COLO668 (cell line): ENCODE measurements around the gene DGKZ.
"Not testable (repeated sequence)": the region's sequence is repeated elsewhere in the genome, so short reads cannot be mapped to it uniquely, and the experiment has no call there.

Source experiments
- DNase-seq: peaks from one replicate; lab custom pipeline; 2025; ENCODE audit not compliant: unreplicated experiment; lab: John Stamatoyannopoulos, UW

The DGKZ gene

GRCh38 chr11:46346886-46347636, at the start of gene DGKZ:
Gene DGKZ (plus strand): TSS chr11:46347463. CDS start chr11:46347660, 197 bp downstream.
- peak; percentile 94 for DNase-seq

DNA sequence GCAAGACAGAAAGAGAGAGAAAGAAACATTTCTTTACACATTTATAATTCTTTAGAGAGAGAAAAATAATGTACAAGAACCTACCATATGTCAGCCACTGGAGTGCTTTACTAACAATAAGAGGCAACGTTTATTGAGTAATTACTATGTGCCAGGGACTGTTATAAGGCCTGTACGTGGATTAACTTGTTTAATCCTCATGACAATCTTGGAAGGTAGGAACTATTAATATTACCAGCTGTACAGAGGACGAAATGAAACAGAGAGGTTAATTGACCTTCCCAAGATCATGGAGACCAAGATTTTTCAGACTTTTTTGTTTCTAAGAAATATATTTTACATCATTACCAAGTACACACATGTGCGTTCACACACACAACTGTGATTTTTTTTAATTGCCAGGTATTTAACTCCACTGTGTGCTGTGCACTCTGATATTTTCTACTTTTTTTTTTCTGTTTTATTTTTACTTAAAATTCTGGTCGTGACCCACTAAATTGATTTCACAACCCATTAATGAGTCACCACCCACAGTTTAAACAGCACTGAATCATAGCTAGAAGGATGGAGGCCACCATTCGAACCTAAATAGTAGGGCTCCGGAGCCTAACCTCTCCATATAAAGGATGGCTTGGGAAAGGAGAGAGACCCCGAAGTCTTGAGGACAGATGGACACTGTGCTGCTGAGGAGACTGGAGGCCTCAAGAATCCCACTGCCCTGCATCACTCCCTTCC, 48.4 kb upstream of the DGKZ start:
- no peak for DNase-seq

DNA sequence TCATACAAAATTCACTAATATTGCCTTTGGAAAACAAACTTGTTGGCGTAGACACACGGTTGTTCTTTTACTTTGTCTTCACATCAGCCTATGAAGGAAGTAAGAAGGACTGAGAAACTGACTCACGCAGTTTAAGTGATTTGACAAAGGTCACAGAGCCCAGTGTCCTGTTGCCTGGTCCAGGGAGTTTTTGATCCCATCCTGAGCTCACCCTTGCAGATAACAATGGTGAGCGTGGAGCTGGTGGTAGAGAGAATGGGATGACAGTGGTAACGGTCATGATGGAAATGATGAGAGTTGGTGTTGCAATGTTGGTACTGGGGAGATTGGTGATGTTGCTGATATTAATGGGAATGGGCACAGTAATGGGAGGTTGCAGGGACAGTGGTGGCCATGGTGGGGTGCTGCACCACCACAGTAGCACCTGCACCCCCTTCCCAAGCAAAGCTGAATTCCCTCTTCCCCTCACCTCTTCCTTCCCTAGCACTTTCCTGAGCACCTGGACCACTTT, 47.8 kb upstream of the DGKZ start:
- DNase-seq = no peak

DNA sequence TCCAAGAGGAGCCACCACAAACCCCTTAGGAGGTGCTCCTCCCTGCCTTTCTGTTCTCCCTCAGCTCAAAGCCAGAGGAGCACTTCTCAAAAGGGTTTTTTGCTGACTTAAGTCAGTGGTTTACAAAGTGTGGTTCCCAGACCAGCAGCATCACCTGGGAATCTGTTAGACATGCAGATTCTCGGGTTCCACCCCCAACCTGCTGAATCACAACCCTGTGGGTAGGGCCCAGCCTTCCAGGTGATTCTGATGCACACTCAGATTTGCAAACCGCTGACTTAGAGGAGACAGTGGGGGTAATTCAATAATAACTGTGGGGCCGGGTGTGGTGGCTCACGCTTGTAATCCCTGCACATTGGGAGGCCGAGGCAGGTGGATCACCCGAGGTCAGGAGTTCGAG, 47.0 kb upstream of the DGKZ start:
- DNase-seq = no peak

GRCh38 chr11:46302866-46303265, 44.4 kb upstream of the DGKZ start:
- no peak for DNase-seq

GRCh38 chr11:46304036-46304435, 43.2 kb upstream of the DGKZ start:
- not testable (repeated sequence) for DNase-seq

GRCh38 chr11:46304605-46305179, 42.6 kb upstream of the DGKZ start:
- no peak for DNase-seq

DNA sequence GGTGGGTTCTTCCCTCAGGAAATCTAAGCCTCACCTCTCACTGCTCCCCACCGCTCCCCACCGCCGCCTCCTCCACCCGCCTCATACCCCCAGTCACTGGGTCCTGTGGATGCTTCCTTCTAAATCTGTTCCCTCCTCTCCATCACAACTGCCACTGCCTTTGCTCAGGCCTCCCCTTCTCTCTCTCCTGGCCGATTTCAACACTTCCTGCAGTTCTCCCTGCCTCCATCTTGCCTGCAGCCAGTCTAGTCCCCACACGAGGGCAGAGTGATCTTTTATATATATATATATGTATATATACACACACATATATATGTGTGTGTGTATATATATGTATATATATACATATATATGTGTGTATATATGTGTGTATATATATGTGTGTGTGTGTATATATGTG, 42.0 kb upstream of the DGKZ start:
- no peak for DNase-seq

- no peak for DNase-seq
These were observed 40.9 kb upstream of the DGKZ start for GRCh38 chr11:46306296-46306853.

DNA sequence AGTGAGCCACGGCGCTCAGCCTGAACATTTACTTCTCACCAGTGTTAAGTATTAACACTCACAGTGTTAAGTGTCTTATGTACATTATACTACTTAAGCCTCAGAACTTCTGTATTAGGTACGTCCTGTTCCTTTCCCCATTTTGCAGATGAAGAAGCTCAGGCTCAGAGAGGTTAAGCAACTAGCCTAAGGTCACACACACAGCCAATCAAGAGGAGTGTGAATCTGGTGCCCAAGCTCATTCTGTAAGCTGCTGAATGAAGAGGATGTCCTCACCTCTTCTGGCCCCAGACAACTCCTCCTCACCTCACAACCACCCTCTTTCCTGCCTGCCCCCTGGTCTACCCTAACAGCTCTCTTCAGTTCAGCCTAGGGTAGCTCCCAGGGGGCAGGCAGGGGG, 39.9 kb upstream of the DGKZ start:
- no peak for DNase-seq

GRCh38 chr11:46307785-46308341, 39.4 kb upstream of the DGKZ start:
- DNase-seq = no peak

- DNase-seq = peak; percentile 77
These were observed 38.4 kb upstream of the DGKZ start for GRCh38 chr11:46308631-46309419.

DNA sequence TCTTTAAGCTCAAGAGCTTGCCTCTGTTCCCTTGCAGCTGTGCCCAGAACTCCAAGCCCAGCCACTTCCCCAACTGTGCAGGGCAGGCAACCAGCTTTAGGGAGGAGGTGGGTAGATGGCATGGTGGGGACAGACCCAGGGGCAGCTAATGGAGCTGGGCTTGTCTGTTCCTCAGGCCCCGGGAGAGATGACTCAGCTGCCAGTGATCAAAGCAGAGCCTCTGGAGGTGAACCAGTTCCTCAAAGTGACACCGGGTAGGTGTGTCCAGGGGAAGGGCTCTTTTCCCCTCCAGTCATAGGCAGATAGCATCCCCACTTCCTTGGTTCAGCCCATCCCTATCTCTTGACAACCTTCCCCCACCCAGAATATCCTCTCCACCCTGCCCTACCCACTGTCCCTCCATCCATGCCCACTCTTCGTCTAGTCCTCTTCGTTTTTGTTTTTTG, 37.4 kb upstream of the DGKZ start:
- DNase-seq = no peak

DNA sequence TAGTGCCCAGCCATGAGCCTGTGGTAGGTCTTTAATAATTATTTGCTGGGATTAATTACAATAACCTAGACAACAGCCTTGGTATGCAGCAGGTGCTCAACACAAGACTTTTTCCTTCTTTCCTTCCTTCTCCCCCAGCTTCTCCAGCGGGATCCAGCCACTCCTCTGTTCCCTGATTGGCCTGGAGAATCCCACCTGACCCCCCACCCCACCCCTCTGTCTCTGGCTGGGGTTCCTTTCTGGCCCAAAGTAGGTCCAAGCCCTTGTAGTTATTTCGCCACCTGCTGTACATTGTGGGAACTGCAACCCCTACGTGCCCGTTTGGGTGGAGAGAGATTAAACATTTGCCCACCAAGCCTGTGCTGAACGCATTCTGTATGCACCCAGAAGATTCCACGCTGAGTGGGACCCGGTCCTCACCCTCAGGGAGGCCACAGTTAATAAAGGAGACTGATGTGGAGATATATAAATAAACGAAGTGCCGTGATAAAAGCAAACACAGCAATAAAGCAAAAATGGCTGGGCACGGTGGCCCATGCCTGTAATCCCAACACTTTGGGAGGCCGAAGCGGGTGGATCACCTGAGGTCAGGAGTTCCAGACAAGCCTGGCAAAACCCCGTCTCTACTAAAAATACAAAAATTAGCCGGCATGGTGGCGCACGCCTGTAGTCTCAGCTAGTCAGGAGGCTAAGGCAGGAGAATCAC, 32.1 kb upstream of the DGKZ start:
- DNase-seq = peak; percentile 79

DNA sequence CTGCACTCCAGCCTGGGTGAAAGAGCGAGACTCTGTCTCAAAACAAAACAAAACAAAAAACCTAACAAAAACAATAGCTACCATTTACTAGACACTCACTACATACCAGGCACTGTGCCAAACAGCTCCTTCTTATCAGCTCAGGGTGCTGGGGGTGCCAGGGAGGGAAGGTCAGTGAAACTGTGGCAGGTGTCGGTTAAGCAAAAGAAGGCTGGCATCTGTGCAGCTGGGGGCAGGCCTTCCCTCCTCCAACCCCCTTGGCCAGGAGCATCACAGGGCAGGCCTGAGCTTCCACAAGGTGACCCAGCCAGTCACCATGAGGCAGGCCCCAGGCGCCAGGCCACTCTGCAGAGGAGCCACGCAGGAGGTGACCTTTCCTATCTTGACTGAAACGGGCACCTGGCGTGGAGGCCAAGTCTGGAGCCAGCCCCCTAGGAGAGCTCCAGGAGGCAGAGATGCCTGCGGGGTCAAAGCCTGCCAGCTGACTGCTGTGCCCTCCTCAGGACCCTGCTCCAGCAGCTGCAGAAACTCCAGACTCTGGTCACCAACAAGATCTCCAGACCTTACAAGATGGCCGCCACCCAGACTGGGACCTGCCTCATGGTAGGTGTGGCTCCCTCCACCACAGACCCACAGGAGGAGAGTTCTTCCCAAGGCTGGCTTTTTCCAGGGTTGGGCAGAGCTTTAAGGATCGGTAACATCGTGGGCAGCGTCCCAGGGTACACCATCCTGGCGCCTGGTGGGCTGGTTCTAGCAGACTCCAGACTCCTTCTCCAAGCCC, 31.3 kb upstream of the DGKZ start:
- peak; percentile 34 for DNase-seq

DNA sequence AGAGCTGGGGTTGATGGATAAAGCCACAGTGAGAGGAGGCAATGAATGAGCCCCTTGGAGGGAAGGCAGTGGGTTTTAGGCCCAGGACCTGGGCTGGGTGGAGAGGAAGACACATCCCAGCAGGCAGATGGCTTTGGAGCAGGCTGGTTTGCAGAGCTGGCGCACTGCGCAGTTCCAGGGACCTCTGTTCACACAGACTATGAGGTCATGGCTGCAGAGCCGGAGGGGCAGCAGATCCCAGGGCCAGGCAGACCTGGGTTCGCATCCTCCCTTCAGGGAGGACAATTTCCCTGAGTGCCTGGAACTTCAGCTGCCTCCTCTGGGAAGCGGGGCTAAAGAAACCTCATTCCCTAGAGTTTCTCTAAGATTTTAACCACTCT, 28.2 kb upstream of the DGKZ start:
- DNase-seq = no peak

GRCh38 chr11:46321757-46322156, 25.5 kb upstream of the DGKZ start:
- no peak for DNase-seq

DNA sequence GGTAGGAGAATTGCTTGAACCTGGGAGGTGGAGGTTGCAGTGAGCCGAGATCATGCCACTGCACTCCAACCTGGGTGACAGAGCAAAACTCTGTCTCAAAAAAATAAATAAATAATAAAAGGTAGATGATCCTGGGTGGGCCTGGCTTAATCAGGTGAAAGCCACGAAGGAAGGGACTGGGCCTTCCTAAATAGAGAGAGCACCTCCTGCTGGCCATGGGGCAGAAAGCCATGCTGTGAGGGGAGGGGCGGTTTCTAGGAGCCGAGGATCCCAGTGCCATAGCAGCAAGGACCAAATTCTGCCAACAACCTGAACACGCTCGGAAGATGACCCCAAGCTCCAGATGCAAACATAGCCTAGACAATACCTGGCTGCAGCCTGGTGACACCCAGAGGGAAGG, 24.5 kb upstream of the DGKZ start:
- DNase-seq = no peak

DNA sequence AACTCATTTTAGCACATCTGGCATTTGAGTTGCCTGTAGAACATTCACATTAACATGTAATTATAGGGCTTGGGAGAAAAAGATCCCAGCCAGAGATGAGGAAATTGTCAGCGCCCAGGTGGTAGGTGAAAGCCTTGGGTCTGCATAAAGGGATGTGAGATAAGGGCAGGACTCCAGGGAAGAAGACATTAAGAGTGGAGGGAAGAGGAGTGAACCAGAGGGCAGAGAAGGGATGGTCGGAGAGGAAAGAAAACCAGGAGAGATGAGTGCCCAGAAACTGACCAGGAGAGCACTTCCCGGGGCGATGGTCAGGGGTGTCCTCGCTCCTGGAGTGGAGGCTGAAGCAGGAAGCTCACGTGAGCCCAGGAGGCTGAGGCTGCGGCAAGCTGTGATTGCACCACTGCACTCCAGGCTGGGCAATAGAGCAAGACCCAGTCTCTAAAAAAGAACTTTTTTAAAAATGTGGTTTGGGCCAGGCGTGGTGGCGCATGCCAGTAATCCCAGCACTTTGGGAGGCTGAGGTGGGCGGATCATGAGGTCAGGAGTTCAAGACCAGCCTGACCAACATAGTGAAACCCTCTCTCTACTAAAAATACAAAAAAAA, 20.3 kb upstream of the DGKZ start:
- DNase-seq = no peak
